ENCODE results near the gene NEU3. TPM values are rescaled to one million over a fixed set of nuclear protein-coding genes. Genes with fewer than 3 reads are reported as not detected.

Gene NEU3
- total RNA-seq, 1 experiment from 2014 or later: 16.4 TPM

GRCh38 chr11:75029836-75030631, 41.3 kb downstream of the NEU3 start:
- CTCF ChIA-PET: interaction anchor here (3.7 kb wide), 1 partner anchor 8 kb away, joined by 24 read pairs; no protein-coding TSS in a partner anchor
- POLR2A ChIA-PET: no interaction called here
- ATAC-seq (no peak), DNase-seq (ENCODE audit: low spot score) (no peak)
- H3K9me3 Mint-ChIP-seq: no peaks in the 10 kb centered on the region
- H3K4me3 Mint-ChIP-seq: no peak overlapping the region
- no peaks in the 10 kb centered on the region for H3K36me3 Mint-ChIP-seq
- TF ChIP-seq NFYB (CRISPR knock-in tag; conservative IDR thresholded peaks at IDR 0.05; ENCODE audit: low read depth) (no peak), GTF2I (CRISPR knock-in tag; conservative IDR thresholded peaks at IDR 0.05) (no peak), E2F1 (CRISPR knock-in tag; IDR thresholded peaks at IDR 0.05) (no peak), SOX15 (CRISPR knock-in tag; IDR thresholded peaks at IDR 0.05) (no peak)
- H3K27me3 Mint-ChIP-seq (ENCODE audit: low read depth): no peaks in the 10 kb centered on the region; the same call in 1 of the 2 replicates
- H3K27ac Mint-ChIP-seq: no peak overlapping the region
- H3K4me1 Mint-ChIP-seq: no peaks in the 10 kb centered on the region

GRCh38 chr11:75031224-75031753, 42.6 kb downstream of the NEU3 start:
- Mint-ChIP-seq H3K27ac (no peak overlapping the region), H3K4me3 (no peak overlapping the region), H3K9me3 (no peaks in the 10 kb centered on the region), H3K4me1 (0 out of 2 replicates have a peak, but pooled peaks cover 5% of the 10 kb centered on the region), H3K27me3 (ENCODE audit: low read depth) (no peaks in the 10 kb centered on the region; the same call in 1 of the 2 replicates), H3K36me3 (no peaks in the 10 kb centered on the region)
- no peak for DNase-seq (ENCODE audit: low spot score)
- ATAC-seq: no peak
- POLR2A ChIA-PET: no interaction called here
- TF ChIP-seq E2F4 (CRISPR knock-in tag; IDR thresholded peaks at IDR 0.05; ENCODE audit: borderline replicate concordance, low read depth): no peak
- no peak for TF ChIP-seq ZNF232 (CRISPR knock-in tag; IDR thresholded peaks at IDR 0.05)
- TF ChIP-seq ZNF317 (CRISPR knock-in tag; IDR thresholded peaks at IDR 0.05; ENCODE audit: borderline replicate concordance, low read depth): no peak
- TF ChIP-seq NFE2L1 (CRISPR knock-in tag; IDR thresholded peaks at IDR 0.05): no peak
- TF ChIP-seq AFF4 (CRISPR knock-in tag; IDR thresholded peaks at IDR 0.05; ENCODE audit: borderline replicate concordance): no peak
- TF ChIP-seq ZBTB21 (CRISPR knock-in tag; IDR thresholded peaks at IDR 0.05; ENCODE audit: borderline replicate concordance): no peak
- no peak for TF ChIP-seq ZNF423 (CRISPR knock-in tag; IDR thresholded peaks at IDR 0.05)
- no peak for TF ChIP-seq ZNF425 (CRISPR knock-in tag; conservative IDR thresholded peaks at IDR 0.05)
- no peak for TF ChIP-seq TEAD4 (CRISPR knock-in tag; IDR thresholded peaks at IDR 0.05)
- no peak for TF ChIP-seq USF1 (CRISPR knock-in tag; IDR thresholded peaks at IDR 0.05)
- TF ChIP-seq MXD4 (CRISPR knock-in tag; IDR thresholded peaks at IDR 0.05; ENCODE audit: borderline replicate concordance): no peak
- TF ChIP-seq SMAD4 (CRISPR knock-in tag; IDR thresholded peaks at IDR 0.05): no peak
- no peak for TF ChIP-seq NFYB (CRISPR knock-in tag; conservative IDR thresholded peaks at IDR 0.05; ENCODE audit: low read depth)
- TF ChIP-seq TP53 (CRISPR knock-in tag; IDR thresholded peaks at IDR 0.05): no peak
- CTCF ChIA-PET: interaction anchor here (1.5 to 3.7 kb wide), 4 partner anchors 9 to 218 kb away, joined by 8 to 24 read pairs (median 10); no protein-coding TSS in a partner anchor

Measured in WTC11 (cell line).